Measurements from ENCODE around the gene PCSK1. TPM values are rescaled to one million over a fixed set of nuclear protein-coding genes. Genes with fewer than 3 reads are reported as not detected.

Gene PCSK1
- not detected in 2 replicates for total RNA-seq (2014; rRNA removed; shearing (Covaris generic))

GRCh38 chr5:96433066-96433447 lies at the start of gene PCSK1:
Gene PCSK1 (minus strand): TSS chr5:96433248. CDS start chr5:96433042, 206 bp downstream.
- DNase-seq (ENCODE audit: low spot score) = peak; percentile 25
- in situ Hi-C loops (cut with HindIII; ENCODE audit: low sequenced_read_pairs) = no loop called here

- DNase-seq (ENCODE audit: low spot score) = no peak
- in situ Hi-C loops (cut with HindIII; ENCODE audit: low sequenced_read_pairs) = no loop called here
These were observed 48.8 kb upstream of the PCSK1 start for GRCh38 chr5:96481867-96482266.

- in situ Hi-C loops (cut with HindIII; ENCODE audit: low sequenced_read_pairs) = no loop called here
- DNase-seq (ENCODE audit: low spot score) = no peak
These were observed 48.1 kb upstream of the PCSK1 start for GRCh38 chr5:96481009-96481786.

- in situ Hi-C loops (cut with HindIII; ENCODE audit: low sequenced_read_pairs) = no loop called here
- DNase-seq (ENCODE audit: low spot score) = no peak
These were observed 45.9 kb upstream of the PCSK1 start for GRCh38 chr5:96478983-96479382.

GRCh38 chr5:96476654-96477053 lies 43.6 kb upstream of the PCSK1 start:
- in situ Hi-C loops (cut with HindIII; ENCODE audit: low sequenced_read_pairs) = no loop called here
- DNase-seq (ENCODE audit: low spot score) = no peak

GRCh38 chr5:96474073-96474472 lies 41.0 kb upstream of the PCSK1 start:
- DNase-seq (ENCODE audit: low spot score) = no peak
- in situ Hi-C loops (cut with HindIII; ENCODE audit: low sequenced_read_pairs) = no loop called here

- in situ Hi-C loops (cut with HindIII; ENCODE audit: low sequenced_read_pairs) = no loop called here
- no peak for DNase-seq (ENCODE audit: low spot score)
These were observed 40.1 kb upstream of the PCSK1 start for GRCh38 chr5:96473155-96473554.

- in situ Hi-C loops (cut with HindIII; ENCODE audit: low sequenced_read_pairs) = no loop called here
- DNase-seq (ENCODE audit: low spot score) = no peak
These were observed 37.7 kb upstream of the PCSK1 start for GRCh38 chr5:96470785-96471184.

- in situ Hi-C loops (cut with HindIII; ENCODE audit: low sequenced_read_pairs) = no loop called here
These were observed 35.9 kb upstream of the PCSK1 start for GRCh38 chr5:96468956-96469355.

GRCh38 chr5:96463091-96463490 lies 30.0 kb upstream of the PCSK1 start:
- DNase-seq (ENCODE audit: low spot score) = no peak
- in situ Hi-C loops (cut with HindIII; ENCODE audit: low sequenced_read_pairs) = no loop called here

More at GRCh38 chr5:96468956-96469355, 35.9 kb upstream of the PCSK1 start:
- no peak for DNase-seq (ENCODE audit: low spot score)

- DNase-seq (ENCODE audit: low spot score) = no peak
- in situ Hi-C loops (cut with HindIII; ENCODE audit: low sequenced_read_pairs) = no loop called here
These were observed 26.5 kb upstream of the PCSK1 start for GRCh38 chr5:96459313-96460121.

- DNase-seq (ENCODE audit: low spot score) = no peak
These were observed 25.1 kb upstream of the PCSK1 start for GRCh38 chr5:96458176-96458575.

GRCh38 chr5:96455789-96456188 lies 22.7 kb upstream of the PCSK1 start:
- no peak for DNase-seq (ENCODE audit: low spot score)
- in situ Hi-C loops (cut with HindIII; ENCODE audit: low sequenced_read_pairs) = no loop called here

More at GRCh38 chr5:96458176-96458575, 25.1 kb upstream of the PCSK1 start:
- in situ Hi-C loops (cut with HindIII; ENCODE audit: low sequenced_read_pairs) = no loop called here

GRCh38 chr5:96453394-96453793 lies 20.3 kb upstream of the PCSK1 start:
- in situ Hi-C loops (cut with HindIII; ENCODE audit: low sequenced_read_pairs) = no loop called here
- DNase-seq (ENCODE audit: low spot score) = no peak

- DNase-seq (ENCODE audit: low spot score) = no peak
- in situ Hi-C loops (cut with HindIII; ENCODE audit: low sequenced_read_pairs) = no loop called here
These were observed 14.9 kb upstream of the PCSK1 start for GRCh38 chr5:96447949-96448348.

GRCh38 chr5:96440185-96440538 lies 7.1 kb upstream of the PCSK1 start:
- in situ Hi-C loops (cut with HindIII; ENCODE audit: low sequenced_read_pairs) = no loop called here
- DNase-seq (ENCODE audit: low spot score) = no peak

GRCh38 chr5:96439477-96440184 lies 6.6 kb upstream of the PCSK1 start:
- no peak for DNase-seq (ENCODE audit: low spot score)
- in situ Hi-C loops (cut with HindIII; ENCODE audit: low sequenced_read_pairs) = no loop called here

- in situ Hi-C loops (cut with HindIII; ENCODE audit: low sequenced_read_pairs) = no loop called here
These were observed 1.2 kb upstream of the PCSK1 start for GRCh38 chr5:96434201-96434645.

GRCh38 chr5:96432216-96433065 lies 607 bp downstream of the PCSK1 start:
- no peak for DNase-seq (ENCODE audit: low spot score)
- in situ Hi-C loops (cut with HindIII; ENCODE audit: low sequenced_read_pairs) = no loop called here

More at GRCh38 chr5:96434201-96434645, 1.2 kb upstream of the PCSK1 start:
- peak; percentile 14 for DNase-seq (ENCODE audit: low spot score)

Measured in G401 (cell line).